Ascending aorta (tissue), 2 donors: ENCODE data around the gene MCRS1. TPM values are rescaled to one million over a fixed set of nuclear protein-coding genes. Genes with fewer than 3 reads are reported as not detected.

Experiments
- DNase-seq, 2 donors: peaks; one replicate each; pipeline ENCODE4 v3.0.0-alpha.2; 2019; ENCODE audit warnings: low spot score in 2 of 2
- H3K27ac ChIP-seq, 2 donors: fragments of 200-600 bp; sonication (generic); one replicate each; pipeline ENCODE4 v1.5.1; 2016 to 2017; ENCODE audit warnings: mild to moderate bottlenecking in 1 of 2
- H3K27me3 ChIP-seq: fragments of 200-600 bp; sonication (generic); one replicate; pipeline ENCODE4 v1.5.1; 2017
- H3K36me3 ChIP-seq, 2 donors: fragments of 200-600 bp; sonication (generic); one replicate each; pipeline ENCODE4 v1.5.1; 2016
- H3K4me1 ChIP-seq, 2 donors: fragments of 200-600 bp; sonication (generic); one replicate each; pipeline ENCODE4 v1.5.1; 2016 to 2017; ENCODE audit warnings: mild to moderate bottlenecking in 1 of 2
- H3K4me3 ChIP-seq, 2 donors: fragments of 200-600 bp; sonication (generic); one replicate each; pipeline ENCODE4 v1.5.1; 2016 to 2017; ENCODE audit warnings: mild to moderate bottlenecking in 1 of 2
- H3K9me3 ChIP-seq, 2 donors: fragments of 200-600 bp; sonication (generic); one replicate each; pipeline ENCODE4 v1.5.1; 2016
- intact Hi-C: fragments of 100-400 bp; cut with DNase I; formaldehyde crosslinking; loops from one replicate; pipeline ENCODE4 v1.15.1; 2023
- total RNA-seq: library from RNA; depleted of rRNA; stranded (reverse); fragments of >200 nt; gene quantifications from one replicate; pipeline ENCODE4 v1.1.0, GENCODE V29; 2016
- TF ChIP-seq, protein P1 (sequence below), 3 experiments: fragments of 200-600 bp in 2 of 3; fragments of 450-650 bp in 1 of 3; sonication (generic) in 2 of 3; IDR thresholded peaks; one replicate each; pipeline ENCODE4 v1.5.1; 2016 to 2019; ENCODE audit warnings: antibody characterized with exemption in 3 of 3, mild to moderate bottlenecking in 1 of 3, moderate library complexity in 1 of 3

The MCRS1 gene
- total RNA-seq, 1 donor from 2014 or later: 66.8 TPM

DNA sequence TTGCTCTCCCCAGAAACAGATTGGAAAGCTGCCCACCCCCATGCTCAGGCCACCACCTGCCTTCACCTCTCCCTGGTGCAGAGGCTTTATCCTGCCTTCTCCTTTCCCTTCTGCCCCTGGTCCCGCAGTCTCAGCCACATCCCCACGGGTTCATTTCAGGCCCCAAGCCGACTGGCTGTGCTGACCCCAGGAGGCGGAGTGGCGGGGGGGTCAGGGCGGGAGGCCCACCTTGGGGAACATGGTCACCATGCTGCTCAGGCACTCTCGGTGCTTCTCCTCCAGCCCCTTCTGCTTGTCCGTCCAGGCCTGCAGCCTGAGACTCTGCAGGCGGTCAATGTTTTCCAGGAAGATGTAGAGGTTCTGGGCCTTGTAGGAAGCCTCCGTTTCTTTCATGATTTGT, 30.6 kb upstream of the MCRS1 start:
- no peaks in the 10 kb centered on the region for H3K4me1 ChIP-seq
- no peaks in the 10 kb centered on the region for H3K27me3 ChIP-seq
- no peak overlapping the region for H3K27ac ChIP-seq
- no peak for DNase-seq
- H3K9me3 ChIP-seq: no peaks in the 10 kb centered on the region
- intact Hi-C loops: no loop called here
- H3K4me3 ChIP-seq: no peak overlapping the region
- TF ChIP-seq, protein P1, sequence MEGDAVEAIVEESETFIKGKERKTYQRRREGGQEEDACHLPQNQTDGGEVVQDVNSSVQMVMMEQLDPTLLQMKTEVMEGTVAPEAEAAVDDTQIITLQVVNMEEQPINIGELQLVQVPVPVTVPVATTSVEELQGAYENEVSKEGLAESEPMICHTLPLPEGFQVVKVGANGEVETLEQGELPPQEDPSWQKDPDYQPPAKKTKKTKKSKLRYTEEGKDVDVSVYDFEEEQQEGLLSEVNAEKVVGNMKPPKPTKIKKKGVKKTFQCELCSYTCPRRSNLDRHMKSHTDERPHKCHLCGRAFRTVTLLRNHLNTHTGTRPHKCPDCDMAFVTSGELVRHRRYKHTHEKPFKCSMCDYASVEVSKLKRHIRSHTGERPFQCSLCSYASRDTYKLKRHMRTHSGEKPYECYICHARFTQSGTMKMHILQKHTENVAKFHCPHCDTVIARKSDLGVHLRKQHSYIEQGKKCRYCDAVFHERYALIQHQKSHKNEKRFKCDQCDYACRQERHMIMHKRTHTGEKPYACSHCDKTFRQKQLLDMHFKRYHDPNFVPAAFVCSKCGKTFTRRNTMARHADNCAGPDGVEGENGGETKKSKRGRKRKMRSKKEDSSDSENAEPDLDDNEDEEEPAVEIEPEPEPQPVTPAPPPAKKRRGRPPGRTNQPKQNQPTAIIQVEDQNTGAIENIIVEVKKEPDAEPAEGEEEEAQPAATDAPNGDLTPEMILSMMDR (IDR thresholded peaks at IDR 0.05): no peak
- H3K36me3 ChIP-seq: no peaks in the 10 kb centered on the region

DNA sequence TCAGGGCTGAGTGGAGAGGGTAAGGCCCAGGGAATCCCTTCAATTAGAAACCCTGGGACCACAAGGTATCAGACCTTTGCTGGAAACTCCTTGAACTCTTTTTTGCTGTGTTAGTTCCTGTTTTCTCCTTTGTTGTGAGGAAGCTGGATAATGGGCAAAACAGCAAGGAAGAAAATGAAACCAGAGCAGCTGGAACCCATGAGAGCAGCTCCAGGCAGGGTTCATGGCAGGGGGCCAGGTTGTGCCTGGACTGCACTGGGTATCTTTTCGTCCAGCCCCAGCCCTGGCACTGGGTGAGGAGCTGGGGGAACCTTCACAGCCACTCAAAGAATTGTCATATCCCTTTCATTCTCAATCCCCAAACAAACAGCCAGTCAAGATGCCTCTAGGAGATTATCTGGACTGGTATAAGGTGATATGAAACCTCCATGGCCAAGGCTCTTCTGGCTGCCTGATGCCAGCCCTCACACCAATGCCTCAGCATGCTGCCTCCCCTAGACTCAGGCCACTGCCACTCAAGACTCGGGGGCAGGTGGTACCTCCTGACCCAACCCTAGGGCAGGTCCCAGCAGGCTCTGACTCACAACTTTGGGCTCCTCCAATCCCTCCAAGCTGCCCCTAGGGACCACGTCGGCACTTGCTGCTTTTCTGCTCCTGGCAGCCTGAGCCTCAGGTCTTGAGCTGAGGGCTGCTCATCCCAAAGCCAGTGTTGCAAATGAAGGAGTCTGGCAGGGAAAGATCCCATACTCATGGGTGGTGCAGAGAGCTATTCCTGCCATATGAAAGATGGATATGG, 21.0 kb upstream of the MCRS1 start:
- Histone ChIP-seq H3K27ac (no peak overlapping the region), H3K36me3 (peaks cover 0 to 2% of the 10 kb centered on the region in 2 donors), H3K9me3 (no peaks in the 10 kb centered on the region), H3K27me3 (no peaks in the 10 kb centered on the region), H3K4me3 (no peak overlapping the region), H3K4me1 (no peaks in the 10 kb centered on the region)
- DNase-seq: no peak
- TF ChIP-seq, protein P1 (IDR thresholded peaks at IDR 0.05): no peak
- intact Hi-C loops: no loop called here

DNA sequence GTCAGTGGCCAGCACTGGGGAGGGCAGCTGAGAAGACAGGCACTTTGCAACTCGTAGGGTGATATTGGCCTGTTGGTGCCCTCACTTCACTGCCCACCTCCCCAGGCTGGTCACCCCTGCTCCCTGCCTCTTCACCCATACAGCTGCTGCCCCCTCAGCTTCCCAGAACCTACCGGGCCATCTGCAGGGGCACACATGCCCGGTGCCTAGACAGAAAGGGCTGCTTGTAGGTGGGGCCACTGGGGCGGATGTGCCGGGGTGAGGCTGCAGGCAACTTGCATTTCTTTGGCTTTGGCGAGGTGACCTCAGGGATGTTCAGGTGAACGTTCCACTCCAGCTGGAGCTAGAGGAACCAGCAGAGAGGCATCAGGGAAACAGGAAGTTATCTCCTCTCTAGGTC, 20.3 kb upstream of the MCRS1 start:
- no peaks in the 10 kb centered on the region for H3K27me3 ChIP-seq
- no peaks in the 10 kb centered on the region for H3K4me1 ChIP-seq
- no peak overlapping the region for H3K4me3 ChIP-seq
- H3K36me3 ChIP-seq: peaks cover 0 to 2% of the 10 kb centered on the region in 2 donors
- DNase-seq: no peak
- intact Hi-C loops: no loop called here
- TF ChIP-seq, protein P1 (IDR thresholded peaks at IDR 0.05): no peak
- H3K9me3 ChIP-seq: no peaks in the 10 kb centered on the region
- no peak overlapping the region for H3K27ac ChIP-seq

DNA sequence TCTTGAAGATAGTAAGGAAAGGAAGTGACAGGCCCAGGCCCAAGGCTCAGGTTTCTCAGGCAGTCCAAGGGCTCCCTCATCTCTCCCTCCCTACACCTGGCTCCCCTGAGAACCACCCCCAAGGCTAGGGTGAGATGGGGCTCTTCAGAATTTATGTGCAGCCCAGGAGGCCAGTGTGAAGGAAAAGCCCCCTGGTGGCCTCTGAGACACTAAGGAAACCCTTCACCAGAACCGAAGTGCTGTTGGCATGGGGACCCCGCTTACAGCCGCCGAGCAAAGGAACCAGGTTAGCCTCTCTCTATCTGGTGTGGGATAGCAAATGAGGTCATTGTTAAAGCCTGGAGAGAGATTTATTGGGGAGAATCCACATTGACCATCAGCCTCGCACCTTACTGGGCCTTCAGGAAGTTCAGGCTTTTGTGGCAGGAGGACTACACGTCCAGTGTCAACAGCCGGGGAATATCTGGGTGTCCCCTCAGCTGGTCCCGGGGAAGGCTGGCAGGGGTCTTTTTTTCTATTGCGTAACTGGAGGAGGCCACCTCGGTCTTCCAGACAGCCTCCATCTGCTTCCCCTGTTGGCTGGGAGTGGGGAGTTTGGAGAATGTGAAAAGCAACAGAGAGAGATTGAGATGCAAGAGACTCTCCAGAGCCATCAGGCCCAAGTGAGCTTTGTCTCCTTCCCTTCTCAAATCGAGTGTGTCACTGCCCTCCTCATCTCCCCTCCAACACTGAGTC, 19.4 kb upstream of the MCRS1 start:
- H3K36me3 ChIP-seq: peaks cover 0 to 2% of the 10 kb centered on the region in 2 donors
- intact Hi-C loops: no loop called here
- no peaks in the 10 kb centered on the region for H3K9me3 ChIP-seq
- no peak for DNase-seq
- no peaks in the 10 kb centered on the region for H3K27me3 ChIP-seq
- H3K4me1 ChIP-seq: no peaks in the 10 kb centered on the region
- H3K4me3 ChIP-seq: no peak overlapping the region
- TF ChIP-seq, protein P1 (IDR thresholded peaks at IDR 0.05): no peak
- H3K27ac ChIP-seq: no peak overlapping the region

DNA sequence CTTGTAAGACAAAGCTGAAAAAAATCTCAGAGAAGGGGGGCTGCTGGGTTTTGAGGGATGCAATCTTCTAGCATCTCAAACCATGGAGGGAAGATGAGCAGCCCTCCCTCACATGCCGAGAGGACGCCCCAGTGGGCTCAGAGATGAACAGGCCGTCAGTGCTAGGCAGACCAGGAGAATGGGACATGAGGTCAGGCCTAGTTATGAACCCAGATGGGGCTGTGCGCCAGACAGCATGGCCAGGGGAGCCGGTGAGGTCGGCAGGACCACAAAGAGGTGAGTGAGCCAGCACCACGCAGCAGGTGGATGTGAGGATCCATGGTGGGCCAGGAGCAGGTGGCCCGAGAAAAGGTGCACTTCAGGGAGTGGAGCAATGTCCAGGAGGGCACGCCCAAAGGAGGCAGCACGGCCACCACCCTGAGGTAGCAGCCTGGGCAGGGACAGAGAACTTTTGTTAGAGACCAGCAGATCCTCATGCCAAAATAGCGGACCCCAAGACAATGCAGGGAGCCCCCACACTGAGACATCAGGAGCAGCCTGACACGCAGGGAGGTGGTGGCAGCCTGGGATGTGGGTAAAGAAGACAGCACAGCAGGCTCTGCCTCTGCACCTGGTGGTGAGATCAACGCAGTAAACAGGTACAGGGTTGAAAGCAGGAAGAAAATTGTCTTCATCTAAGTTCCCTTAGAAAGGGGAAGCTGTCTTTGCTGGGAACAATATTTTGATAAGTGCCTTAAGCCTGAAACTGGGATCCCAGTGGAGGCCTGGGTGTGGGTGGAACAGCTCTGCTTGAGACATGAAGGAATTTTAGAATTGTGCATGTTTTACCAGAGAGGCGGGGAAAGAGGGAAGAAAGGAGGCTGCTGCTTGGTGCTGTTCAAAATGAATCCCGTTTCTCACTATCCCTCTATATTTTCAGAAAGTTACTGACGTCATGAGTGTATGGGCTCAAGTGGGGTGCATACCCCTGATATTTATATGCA, 17.8 kb upstream of the MCRS1 start:
- TF ChIP-seq, protein P1 (IDR thresholded peaks at IDR 0.05): no peak
- intact Hi-C loops: no loop called here

More for the DNA sequence above, 17.8 kb upstream of the MCRS1 start:
- no peak overlapping the region for H3K27ac ChIP-seq
- DNase-seq: peak in 1 of 2 donors; percentile 43
- no peak overlapping the region for H3K4me3 ChIP-seq
- H3K9me3 ChIP-seq: no peaks in the 10 kb centered on the region
- no peaks in the 10 kb centered on the region for H3K4me1 ChIP-seq
- no peaks in the 10 kb centered on the region for H3K27me3 ChIP-seq
- peaks cover 0 to 2% of the 10 kb centered on the region in 2 donors for H3K36me3 ChIP-seq
